HG02571 (cell line): ENCODE results near the gene CBFA2T2.
"Not testable (repeated sequence)": the region's sequence is repeated elsewhere in the genome, so short reads cannot be mapped to it uniquely, and the experiment has no call there.

Experiments used
- ATAC-seq: cut with Tn5 transposase; IDR thresholded peaks from one replicate; pipeline ENCODE4 v1.9.1; 2021; ENCODE audit warnings: mild to moderate bottlenecking, moderate library complexity; ENCODE audit not compliant: unreplicated experiment

Gene CBFA2T2

DNA sequence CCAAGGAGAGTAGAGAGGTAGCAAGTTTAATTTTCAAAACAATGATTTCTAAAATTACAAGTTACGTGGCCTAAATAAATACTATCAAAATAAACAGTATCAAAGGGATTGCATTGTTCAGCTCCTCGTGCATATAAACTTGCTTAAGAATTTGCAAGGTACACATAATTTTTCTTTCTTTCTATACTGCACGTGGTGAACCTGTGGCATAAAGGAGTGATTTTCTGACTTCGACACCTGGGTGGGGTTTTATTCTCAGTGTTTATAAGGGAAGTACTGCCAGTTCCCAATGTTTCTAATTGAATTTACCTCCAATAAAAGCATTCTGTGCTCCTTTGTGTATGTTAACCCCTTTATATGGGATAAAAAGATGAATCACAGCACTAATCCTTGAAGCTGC, 122.1 kb downstream of the CBFA2T2 start:
- no peak for ATAC-seq

DNA sequence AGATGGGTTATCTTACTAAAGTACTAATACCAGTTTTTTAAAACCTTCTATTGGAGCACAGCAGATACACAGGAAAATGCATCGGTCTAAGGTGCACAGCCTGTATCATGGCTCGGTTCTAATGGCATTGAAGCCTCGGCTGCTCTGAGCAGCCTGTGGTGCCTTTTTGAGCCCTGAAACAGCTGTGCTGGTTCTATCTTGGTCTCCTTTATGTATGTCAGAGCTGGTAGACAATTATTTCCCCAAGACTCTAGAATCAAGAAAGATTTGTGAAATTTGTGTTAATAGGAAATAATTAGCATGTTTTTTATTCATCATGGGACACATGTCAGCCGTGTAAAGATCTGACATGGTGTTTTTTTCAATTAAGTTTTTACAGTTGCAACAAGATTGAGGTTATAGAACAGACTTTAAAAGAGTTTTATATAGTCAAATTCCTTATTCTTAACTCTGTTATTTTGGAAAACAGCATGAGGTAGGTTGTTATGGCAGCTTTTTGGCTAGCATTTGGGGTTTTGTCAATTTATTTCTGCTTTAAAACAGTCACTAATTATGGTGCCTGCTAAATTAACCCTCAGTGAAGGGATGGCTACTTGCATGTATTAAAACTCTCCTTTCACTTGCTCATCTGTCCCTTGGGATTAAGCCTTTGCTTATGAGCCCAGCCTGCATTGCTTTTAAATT, 132.0 kb downstream of the CBFA2T2 start:
- ATAC-seq = no peak

DNA sequence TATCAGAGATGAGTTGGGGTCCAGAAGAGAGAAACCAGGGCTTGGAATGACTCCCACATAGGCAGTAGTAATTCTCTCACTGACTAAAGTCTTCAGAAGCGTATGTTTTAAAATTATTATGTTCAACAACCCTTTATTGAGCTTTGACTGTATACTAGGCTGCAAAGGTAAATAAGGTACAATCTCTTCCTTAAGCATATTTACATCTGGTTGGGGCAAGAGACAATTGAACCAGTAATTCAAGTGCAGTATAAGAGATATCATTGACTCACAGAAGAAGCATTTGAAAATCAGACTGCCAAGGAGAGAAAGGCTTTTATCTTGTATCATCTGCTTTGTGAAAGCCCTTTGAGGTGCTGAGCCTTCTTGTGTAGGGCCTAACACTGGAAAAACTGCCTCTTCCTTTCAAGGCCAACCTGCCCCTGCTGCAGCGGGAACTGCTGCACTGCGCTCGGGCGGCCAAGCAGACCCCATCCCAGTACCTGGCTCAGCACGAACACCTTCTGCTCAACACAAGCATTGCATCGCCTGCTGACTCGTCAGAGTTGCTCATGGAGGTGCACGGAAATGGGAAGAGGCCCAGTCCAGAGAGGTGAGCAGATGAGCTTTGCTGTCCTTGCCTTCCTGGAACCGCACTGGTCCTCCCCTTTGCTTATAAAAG, 132.9 kb downstream of the CBFA2T2 start:
- ATAC-seq = no peak

DNA sequence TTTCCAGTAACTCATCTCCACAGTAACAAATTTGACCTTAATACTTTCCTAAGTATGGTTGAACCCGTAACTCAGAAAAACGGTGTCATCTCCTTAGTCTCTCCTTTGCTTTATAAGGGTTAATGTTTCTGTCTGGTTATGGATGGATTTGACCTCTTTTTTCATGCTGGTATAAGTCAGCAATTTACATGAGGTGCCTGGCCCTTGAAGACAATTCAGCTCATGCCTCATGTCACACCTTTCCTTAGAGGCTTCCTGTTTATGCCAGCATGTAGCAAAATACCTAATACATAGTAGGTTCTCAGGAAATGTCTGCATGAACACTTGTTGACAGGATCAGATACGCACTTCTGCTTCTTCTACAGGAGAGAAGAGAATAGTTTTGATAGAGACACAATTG, 134.5 kb downstream of the CBFA2T2 start:
- no peak for ATAC-seq

DNA sequence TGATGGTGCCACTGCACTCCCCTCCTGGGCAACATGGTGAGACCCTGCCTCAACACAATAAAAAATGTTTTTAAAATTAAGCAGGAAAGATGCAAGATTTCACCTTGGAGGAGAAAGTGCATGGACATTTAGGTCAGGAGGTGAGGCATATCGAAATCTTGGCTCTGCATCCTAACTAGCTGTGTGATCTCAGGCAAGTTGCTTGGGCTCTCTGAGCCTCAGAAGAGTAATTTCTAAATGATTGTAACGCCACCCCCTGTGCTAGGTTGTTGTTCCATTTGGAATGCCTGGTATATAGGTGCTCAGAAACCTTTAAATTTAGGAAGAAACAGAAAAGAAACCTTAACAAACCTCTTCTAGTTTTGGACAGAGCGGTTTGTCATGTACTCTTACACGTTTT, 136.3 kb downstream of the CBFA2T2 start:
- ATAC-seq = no peak

DNA sequence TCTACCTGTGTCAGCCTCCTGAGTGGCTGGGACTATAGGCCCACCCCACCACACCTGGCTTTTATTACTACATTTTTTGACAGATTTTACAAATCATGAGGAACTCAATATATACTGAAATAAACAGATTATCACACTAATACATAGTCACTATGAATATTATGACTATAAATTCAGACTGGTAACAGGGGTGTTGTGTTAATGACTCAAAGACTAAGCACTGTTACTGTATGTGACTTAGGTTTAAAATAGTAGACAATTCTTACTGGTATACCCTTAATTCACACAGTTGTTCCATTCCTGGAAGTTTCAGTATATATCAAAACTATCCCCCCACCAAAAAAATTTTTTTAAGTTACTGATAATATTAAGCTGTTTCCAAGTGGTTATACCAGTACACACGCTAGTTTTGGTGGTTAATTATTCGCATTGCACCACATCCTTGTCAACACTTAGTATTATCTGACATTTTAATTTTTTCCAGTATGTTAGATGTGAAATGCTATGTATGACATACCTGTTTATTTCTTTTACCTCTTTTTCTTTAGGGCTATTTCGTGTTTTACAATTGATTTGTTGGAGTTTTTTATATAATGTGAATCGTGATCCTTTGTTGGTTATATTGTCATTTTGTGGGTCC, 137.8 kb downstream of the CBFA2T2 start:
- ATAC-seq = no peak

DNA sequence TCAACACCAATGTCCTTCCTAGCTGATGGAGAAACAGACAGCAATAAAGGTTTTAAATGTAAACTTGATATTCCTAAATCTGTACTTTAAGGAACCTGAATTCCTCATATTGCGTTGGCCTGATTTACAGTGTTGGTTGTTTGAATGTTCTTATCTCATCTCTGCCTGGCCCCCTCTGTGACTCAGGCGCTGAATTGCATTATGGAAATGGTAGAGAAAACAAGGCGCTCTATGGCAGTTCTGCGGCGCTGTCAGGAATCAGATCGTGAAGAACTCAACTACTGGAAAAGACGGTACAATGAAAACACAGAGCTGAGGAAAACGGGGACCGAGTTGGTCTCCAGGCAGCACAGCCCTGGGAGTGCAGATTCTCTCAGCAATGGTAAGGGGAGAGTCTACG, 139.6 kb downstream of the CBFA2T2 start:
- ATAC-seq = no peak

DNA sequence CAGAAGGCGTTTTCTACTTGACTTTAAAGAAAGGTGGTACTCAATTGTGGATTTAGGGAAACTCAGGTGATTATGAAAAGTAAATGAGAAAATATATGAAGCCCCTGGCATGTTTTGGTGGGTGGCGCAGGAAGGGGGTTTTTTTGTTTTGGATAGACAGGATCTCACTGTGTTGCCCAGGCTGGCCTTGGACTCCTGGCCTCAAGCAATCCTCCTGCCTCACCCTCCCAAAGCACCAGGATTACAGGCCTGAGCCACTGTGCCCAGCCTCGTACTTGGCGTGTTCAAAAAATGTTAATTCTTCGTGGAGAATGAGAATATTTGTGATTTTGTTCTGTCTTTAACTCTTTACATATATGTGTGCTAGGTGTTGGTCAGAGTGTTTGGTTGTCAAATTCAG, 140.1 kb downstream of the CBFA2T2 start:
- ATAC-seq = no peak

DNA sequence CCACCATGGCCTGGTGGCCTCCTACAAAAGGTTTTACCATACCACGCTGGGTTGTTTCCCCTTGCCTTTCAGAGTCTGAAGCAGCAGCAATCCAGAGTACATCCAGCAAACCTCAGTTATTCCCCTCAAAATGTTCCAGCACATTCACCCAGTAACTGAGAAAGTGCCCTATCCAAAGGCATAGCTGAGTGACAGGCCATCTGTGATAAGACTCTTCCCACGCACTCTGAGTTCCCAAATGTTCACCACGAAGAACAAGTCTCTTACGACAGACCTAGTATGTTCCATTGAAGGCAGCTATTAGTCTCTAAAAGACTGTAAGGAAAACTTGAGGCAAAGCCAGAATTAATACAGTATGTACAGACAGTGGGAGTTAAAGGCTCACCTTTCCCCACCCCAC, 140.6 kb downstream of the CBFA2T2 start:
- ATAC-seq = no peak

DNA sequence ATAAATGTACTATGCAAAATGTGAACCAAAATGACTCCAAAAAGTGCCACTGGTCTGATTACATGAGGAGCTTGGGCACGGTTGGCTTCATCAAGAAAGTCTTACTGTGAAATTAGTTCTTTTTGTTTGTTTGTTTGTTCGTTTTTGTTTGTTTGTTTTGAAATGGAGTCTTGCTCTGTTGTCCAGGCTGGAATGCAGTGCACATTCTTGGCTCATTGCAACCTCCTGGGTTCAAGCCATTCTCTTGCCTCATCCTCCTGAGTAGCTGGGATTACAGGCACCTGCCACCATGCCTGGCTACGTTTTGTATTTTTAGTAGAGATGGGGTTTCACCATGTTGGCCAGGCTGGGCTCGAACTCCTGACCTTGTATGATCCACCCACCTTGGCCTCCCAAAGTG, 142.0 kb downstream of the CBFA2T2 start:
- ATAC-seq = not testable (repeated sequence)

DNA sequence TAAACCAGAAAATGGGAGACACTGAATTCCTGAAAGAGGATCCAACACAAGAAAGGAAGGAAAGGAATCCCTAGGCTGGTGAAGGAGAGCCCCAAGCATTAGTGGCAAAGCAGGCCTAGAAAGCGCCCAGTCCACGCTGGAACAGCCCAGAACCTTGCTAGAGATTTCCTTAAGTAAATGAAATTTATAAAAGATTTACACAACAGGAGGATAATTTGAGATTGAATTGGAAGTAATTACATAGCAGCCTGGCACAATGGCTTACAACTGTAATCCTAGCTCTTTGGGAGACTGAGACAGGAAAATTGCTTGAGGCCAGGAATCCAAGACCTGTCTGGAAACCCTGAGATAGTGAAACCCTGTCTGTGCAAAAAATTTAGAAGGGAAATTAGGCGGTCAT, 145.4 kb downstream of the CBFA2T2 start:
- no peak for ATAC-seq

DNA sequence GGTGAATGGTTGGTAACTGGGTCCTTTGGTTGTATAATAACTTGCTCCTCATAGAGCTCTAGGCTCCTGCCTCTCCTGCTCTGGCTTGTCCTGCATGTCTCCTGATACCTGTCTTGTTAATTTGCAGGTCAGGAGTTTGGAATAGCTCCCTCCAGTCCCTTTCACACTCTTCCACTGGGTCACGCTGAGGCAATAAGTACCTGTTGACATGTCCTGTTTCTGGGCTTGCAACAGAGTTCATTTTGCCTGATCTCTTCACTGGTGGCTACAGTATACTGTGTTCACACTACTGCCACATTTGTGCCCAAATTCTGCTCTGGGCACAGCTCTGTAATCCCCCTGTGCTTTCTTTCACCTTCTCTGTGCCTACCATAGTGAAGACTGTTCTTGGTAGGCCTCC, 146.9 kb downstream of the CBFA2T2 start:
- no peak for ATAC-seq

DNA sequence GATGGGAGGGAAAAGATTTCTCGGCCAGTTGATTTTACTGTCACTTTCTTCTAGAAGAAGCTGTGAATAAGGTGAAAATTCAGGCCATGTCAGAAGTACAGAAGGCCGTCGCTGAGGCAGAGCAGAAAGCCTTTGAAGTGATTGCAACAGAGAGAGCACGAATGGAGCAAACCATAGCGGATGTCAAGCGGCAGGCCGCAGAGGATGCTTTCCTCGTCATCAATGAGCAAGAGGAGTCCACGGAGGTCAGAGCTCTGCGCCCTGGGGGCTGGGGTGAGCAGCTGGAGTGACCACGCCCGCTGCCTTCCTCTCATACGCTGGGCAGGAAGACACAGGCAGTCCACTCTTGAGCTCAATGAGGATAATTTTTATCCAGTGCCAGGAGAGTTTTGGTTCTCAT, 150.4 kb downstream of the CBFA2T2 start:
- no peak for ATAC-seq

DNA sequence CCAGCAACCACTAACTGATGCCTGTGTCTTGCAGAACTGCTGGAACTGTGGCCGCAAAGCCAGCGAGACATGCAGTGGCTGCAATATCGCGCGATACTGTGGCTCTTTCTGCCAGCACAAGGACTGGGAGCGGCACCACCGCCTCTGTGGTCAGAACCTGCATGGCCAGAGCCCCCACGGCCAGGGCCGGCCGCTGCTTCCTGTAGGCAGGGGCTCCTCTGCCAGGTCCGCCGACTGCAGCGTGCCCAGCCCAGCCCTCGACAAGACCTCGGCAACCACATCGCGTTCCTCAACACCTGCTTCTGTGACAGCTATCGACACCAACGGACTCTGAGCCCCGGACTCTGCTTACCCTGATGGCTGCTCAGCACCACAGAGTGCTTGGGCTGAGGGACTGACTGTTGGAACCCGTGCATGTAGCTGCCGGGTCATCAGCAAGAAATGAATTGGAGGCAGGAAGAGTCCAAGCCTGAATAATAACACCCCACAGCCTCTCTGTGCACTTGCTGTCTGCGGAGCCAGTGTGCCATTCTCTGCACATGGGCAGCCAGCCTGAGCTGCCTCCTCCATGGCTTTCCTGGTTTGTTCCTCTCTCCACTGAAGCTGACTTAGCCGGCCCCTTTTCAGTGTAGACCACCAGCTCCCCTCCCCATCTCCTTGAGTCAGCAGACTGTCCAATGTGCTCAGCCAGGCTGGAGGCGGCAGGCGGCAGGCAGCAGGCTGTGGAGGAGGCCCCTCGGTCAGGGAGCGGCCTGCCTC, 154.6 kb downstream of the CBFA2T2 start:
- ATAC-seq = no peak

DNA sequence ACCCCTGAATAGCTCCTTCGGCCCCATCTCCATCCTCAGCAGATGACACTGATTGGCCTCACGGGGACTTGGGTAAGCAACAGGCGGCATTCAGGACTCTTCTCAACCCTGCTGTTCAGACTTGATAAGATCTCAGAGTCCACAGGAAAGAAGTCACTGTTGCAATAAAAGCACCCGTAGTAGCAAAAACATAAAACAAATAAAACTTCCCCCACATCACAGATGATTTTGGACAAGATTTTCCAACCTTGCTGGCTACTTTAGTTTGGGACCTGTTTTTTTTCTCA, 155.1 kb downstream of the CBFA2T2 start:
- no peak for ATAC-seq

DNA sequence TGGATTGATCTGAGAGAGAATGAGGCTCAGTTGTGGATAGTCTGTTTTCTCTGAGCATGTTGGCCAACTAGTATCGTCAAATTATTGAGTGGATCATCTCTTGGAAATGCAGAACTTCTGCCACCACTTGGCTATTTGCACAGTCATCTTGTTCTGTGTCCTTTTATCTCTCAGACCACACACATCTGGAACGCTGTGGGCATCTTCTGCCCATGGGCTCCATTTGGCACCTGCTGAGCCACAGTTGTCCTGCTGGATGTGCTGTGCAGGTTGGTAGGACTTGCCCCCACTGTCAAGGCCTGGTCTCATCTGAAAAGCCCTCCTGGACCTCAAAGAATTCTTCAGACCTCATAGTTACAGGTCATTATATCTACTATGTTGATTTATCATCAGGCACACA, 155.5 kb downstream of the CBFA2T2 start:
- no peak for ATAC-seq

DNA sequence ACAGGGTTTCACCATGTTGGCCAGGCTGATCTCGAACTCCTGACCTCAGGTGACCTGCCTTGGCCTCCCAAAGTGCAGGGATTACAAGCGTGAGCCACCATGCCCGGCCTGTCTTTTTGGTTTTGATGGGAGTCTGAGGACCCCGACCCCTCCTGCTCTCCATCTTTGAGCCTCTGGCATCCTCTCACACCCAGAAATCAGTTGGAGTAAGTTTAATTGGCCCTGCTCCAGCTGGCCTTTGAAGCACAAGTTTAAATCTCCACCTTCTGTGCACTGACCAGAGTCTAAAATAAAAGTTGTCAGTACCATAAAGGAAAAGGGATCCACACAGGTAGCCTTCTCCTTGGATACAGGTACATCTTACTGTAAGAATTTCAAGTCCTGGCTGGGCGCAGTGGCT, 156.3 kb downstream of the CBFA2T2 start:
- ATAC-seq = no peak

DNA sequence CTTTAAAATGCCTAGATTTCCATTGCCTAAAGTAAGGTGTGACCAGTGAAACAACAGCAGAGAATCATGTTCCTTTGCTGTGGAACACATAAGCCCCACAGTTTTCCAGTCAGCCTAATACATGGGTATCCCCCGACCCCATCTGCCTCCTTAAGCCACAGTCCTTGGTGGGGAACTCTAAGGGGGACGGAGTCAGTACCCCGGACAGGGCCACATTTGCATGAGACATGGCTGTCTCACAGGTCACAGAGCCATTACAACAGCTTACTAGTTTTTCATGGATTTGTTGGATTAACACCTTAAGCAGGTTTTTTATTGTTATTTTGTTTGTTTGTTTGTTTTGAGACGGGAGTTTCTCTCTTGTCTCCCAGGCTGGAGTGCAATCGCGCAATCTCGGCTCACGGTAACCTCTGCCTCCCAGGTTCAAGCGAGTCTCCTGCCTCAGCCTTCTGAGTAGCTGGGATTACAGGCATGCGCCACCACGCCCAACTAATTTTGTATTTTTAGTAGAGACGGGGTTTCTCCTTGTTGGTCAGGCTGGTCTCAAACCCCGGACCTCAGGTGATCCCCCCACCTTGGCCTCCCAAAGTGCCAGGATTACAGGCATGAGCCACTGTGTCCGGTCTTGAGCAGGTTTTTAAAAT, 157.2 kb downstream of the CBFA2T2 start:
- not testable (repeated sequence) for ATAC-seq

DNA sequence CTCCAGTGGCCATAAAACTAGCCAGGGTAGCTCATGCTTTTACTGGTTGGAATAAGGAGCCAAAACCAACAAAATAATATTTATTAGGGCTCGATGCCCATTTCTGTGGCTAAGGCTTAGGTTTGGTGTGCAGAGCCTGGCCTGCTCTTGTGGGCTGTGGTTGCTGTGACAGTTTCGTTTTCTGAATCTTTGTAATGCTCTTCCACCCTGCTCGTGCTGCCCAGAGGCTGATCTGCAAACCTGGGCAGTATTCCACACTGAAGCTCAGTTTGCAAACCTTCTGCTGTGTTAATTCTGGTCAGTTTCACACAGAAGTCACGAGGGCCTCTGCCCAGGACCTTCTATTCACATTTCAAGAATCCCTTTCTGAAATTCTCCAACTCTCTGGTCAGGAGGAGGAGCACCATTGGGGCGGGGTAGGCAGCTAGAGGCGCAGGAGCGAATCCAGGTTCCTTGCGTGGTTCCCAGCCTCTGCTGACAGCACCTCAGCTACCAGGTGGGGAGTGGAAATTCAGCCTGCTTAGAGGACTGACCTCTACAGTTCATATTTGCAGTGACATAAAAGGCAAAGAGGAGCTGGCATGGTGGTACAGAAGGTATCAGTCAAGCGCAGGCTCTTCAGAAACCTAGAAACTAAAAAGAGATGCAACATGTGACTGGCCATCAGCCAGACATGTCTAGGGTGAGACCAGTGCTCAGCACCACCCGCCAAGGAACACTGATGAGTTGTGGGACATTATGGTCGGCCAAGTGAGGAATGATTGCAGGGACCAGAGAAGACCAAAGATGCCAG, 157.9 kb downstream of the CBFA2T2 start:
- peak; percentile 55 for ATAC-seq

DNA sequence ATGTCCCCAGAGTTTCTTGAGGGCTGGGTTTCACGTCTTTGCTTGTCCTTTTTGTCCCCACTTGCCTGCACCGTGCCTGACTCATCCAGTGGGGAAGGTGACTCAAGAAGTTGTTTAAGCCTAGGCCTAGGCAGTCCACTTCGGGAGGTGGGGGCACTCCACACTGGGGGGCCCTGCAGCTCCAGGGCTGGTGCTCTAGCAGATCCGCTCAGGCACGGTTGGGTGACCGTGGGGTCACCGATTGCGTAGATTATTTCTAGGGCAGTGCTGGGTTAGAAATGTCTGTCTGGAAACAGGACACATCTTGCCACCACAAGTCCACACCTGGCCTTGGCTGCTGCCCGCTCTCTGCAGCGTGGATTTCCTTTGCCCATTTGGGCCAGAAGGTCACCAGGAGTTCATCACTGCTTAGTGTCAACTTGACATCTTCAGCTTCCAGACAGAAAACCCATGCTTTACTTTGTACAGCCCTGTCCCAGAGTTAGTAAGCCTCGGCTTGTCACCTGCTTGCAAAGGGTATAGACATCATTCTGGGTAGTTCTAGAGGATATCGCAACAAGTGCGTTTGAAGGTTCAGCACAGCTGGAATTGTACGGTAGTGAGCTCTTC, 158.6 kb downstream of the CBFA2T2 start:
- no peak for ATAC-seq
